Measurements from ENCODE around the gene HSD17B8. TPM values are rescaled to one million over a fixed set of nuclear protein-coding genes. Genes with fewer than 3 reads are reported as not detected.

The HSD17B8 gene
- total and polyA plus RNA-seq, 2 donors (not counting 1 experiment from before 2014, with no cell fraction given) = 10.8 to 25.5 TPM

DNA sequence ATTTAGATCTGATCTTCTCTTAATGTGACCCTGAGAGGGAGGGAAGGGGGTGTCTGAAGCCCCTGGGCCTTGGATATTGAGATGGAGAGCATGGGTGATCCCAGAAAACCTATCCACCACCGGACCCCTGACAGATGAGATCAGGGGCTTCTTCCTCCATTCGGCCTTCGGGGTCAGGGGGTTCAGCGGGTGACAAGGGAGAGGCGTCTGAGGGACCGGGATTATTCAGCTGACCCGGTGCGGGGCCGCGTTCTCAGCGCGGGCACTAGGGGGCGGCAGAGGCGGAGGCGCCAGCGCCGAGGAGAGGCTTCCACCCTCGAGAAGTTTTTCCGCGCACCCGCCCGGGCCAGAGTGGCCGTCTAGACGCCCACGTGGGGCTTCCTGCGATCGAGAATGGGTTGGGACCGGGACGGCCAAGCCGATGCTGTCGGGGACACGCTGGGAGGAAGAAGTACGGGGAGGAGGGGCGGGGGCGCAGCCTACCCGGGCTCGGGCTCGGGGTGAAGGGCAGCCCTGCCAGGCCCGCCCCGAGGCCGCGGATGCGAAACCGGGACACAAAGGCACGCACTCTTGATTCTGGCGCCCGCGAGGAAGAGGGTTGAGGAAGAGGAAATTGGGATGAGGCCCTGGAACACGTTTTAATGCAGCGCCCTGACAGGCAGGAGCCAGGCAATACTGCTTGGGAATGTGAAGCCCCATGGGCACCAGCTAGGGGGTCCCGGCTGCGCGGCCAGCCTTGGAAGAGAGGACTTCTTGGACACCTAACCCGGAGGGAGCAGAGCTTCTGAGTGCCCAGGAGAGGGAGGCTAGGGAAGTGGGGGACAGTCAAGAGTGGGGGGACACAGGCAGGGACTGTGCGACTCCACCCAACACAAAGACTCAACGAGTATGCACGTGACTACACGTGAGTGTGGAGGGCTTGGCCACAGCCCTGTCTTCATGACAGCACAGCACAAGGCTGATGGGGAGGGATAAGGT lies 42.8 kb upstream of the HSD17B8 start:
- Histone ChIP-seq H3K79me2 (ENCODE audit: control insufficient read depth, insufficient read depth, low read length) (no peaks in the 10 kb centered on the region), H3K4me2 (replicated peaks; ENCODE audit: low read depth, low read length, poor library complexity, severe bottlenecking) (peak overlapping the region; percentile 91), H4K20me1 (ENCODE audit: control insufficient read depth, insufficient read depth, low read length, poor library complexity, severe bottlenecking) (no peaks in the 10 kb centered on the region), H3K4me1 (ENCODE audit: control insufficient read depth in 2 of 2, insufficient read depth in 2 of 2, low read length in 2 of 2) (peaks cover 7 to 18% of the 10 kb centered on the region in 2 donors), H3K9me3 (ENCODE audit: control extremely low read depth in 1 of 3, control insufficient read depth in 2 of 3, insufficient read depth in 1 of 3, low read length in 2 of 3) (no peaks in the 10 kb centered on the region), H3K27ac (ENCODE audit: low read length in 2 of 2) (peak overlapping the region in 1 of 2 donors; percentile 29), H3K9ac (ENCODE audit: low read length) (peak overlapping the region; percentile 66), H3K36me3 (replicated peaks in 1 of 2; ENCODE audit: control extremely low read depth in 1 of 2, control insufficient read depth in 1 of 2, extremely low read depth in 1 of 2, insufficient read depth in 2 of 2, low read length in 1 of 2) (no peaks in the 10 kb centered on the region), H3K4me3 (ENCODE audit: control extremely low read depth in 1 of 5, extremely low read depth in 1 of 5, insufficient read depth in 1 of 5, low read depth in 2 of 5, low read length in 4 of 5) (peak overlapping the region in 4 of 5 experiments; percentile 52 to 68 (median 62)), H2AFZ (ENCODE audit: insufficient read depth, low read depth, low read length, poor library complexity, severe bottlenecking) (peak overlapping the region; percentile 87), H3K27me3 (replicated peaks in 1 of 4; ENCODE audit: control extremely low read depth in 1 of 4, control insufficient read depth in 3 of 4, insufficient read depth in 4 of 4, low read length in 3 of 4) (peaks cover 0 to 3% (median 0%) of the 10 kb centered on the region in 4 experiments)
- peak; percentile 97 for ATAC-seq (ENCODE audit: low read depth)
- TF ChIP-seq EZH2 (IDR thresholded peaks at IDR 0.05; ENCODE audit: borderline replicate concordance, insufficient read depth, low read depth, low read length, poor library complexity, severe bottlenecking) = no peak
- TF ChIP-seq, protein P1, sequence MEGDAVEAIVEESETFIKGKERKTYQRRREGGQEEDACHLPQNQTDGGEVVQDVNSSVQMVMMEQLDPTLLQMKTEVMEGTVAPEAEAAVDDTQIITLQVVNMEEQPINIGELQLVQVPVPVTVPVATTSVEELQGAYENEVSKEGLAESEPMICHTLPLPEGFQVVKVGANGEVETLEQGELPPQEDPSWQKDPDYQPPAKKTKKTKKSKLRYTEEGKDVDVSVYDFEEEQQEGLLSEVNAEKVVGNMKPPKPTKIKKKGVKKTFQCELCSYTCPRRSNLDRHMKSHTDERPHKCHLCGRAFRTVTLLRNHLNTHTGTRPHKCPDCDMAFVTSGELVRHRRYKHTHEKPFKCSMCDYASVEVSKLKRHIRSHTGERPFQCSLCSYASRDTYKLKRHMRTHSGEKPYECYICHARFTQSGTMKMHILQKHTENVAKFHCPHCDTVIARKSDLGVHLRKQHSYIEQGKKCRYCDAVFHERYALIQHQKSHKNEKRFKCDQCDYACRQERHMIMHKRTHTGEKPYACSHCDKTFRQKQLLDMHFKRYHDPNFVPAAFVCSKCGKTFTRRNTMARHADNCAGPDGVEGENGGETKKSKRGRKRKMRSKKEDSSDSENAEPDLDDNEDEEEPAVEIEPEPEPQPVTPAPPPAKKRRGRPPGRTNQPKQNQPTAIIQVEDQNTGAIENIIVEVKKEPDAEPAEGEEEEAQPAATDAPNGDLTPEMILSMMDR (IDR thresholded peaks at IDR 0.05) = peak; percentile 93
- intact Hi-C loops (cut with micrococcal nuclease) = loop anchor here (1.0 kb wide), 2 partner anchors 36 to 87 kb away; no protein-coding TSS in a partner anchor
- ChIA-PET CTCF (interaction anchor here (0.6 to 4.5 kb wide), 24 partner anchors 11 to 163 kb away, joined by 3 to 80 read pairs (median 3); partner anchors contain the start of genes RGL2 and RING1), POLR2A (interaction anchor here (0.6 to 1.5 kb wide), 3 partner anchors 87 to 217 kb away, joined by 3 to 5 read pairs (median 3); no protein-coding TSS in a partner anchor)
- no peaks in the 10 kb centered on the region for H3K9me3 Mint-ChIP-seq (ENCODE audit: insufficient read depth)
- WGBS (ENCODE audit: insufficient coverage) = 5% methylated on average over 53 of the region's 58 CpGs
- H3K27ac Mint-ChIP-seq = peak overlapping the region; percentile 78
- DNase-seq = peak; percentile 87
- peaks cover 17% of the 10 kb centered on the region for H3K4me1 Mint-ChIP-seq
- peaks cover 16% of the 10 kb centered on the region for H3K27me3 Mint-ChIP-seq
- peak overlapping the region; percentile 95 for H3K4me3 Mint-ChIP-seq

All from B cell (primary cell).